Liver (tissue), 9 donors: ENCODE results near the gene ALOX15. TPM values are rescaled to one million over a fixed set of nuclear protein-coding genes. Genes with fewer than 3 reads are reported as not detected.

Experiments
- DNase-seq: peaks from one replicate; pipeline ENCODE4 v3.0.0-alpha.2; 2017; ENCODE audit warnings: low spot score
- H3K27ac ChIP-seq, 2 donors: one replicate each; pipeline ENCODE4 v1.7.0; 2013; ENCODE audit warnings: inconsistent platforms in 2 of 2, low read length in 2 of 2, control low read depth in 1 of 2, low read depth in 1 of 2, mild to moderate bottlenecking in 1 of 2
- H3K27me3 ChIP-seq, 4 donors: one replicate each; pipeline versions ENCODE4 v1.6.1 to v1.7.0; 2013; ENCODE audit warnings: low read length in 3 of 4, inconsistent platforms in 1 of 4, mild to moderate bottlenecking in 1 of 4, moderate library complexity in 1 of 4; ENCODE audit not compliant: control insufficient read depth in 4 of 4, insufficient read depth in 4 of 4
- H3K36me3 ChIP-seq, 4 donors: one replicate each; pipeline versions ENCODE4 v1.6.1 to v1.7.0; 2013; ENCODE audit warnings: low read length in 3 of 4, mild to moderate bottlenecking in 3 of 4, low read depth in 1 of 4, moderate library complexity in 1 of 4; ENCODE audit not compliant: control insufficient read depth in 4 of 4, insufficient read depth in 3 of 4
- H3K4me1 ChIP-seq, 4 donors: one replicate each; pipeline versions ENCODE4 v1.6.1 to v1.7.0; 2013; ENCODE audit warnings: low read length in 3 of 4, mild to moderate bottlenecking in 3 of 4, moderate library complexity in 1 of 4; ENCODE audit not compliant: control insufficient read depth in 4 of 4, insufficient read depth in 4 of 4
- H3K4me3 ChIP-seq, 3 donors: one replicate each; pipeline versions ENCODE4 v1.6.1 to v1.7.0; 2013; ENCODE audit warnings: low read length in 3 of 3, control low read depth in 1 of 3, low read depth in 1 of 3, mild to moderate bottlenecking in 1 of 3
- H3K9ac ChIP-seq, 2 donors: one replicate each; pipeline ENCODE4 v1.7.0; 2013; ENCODE audit warnings: low read length in 2 of 2, mild to moderate bottlenecking in 2 of 2, moderate library complexity in 2 of 2, control low read depth in 1 of 2, low read depth in 1 of 2
- H3K9me3 ChIP-seq, 4 donors: one replicate each; pipeline versions ENCODE4 v1.6.1 to v1.7.0; 2013; ENCODE audit warnings: low read length in 3 of 4; ENCODE audit not compliant: control insufficient read depth in 4 of 4
- EGR1 ChIP-seq, 2 donors: IDR thresholded peaks; 2 replicates each; pipeline ENCODE4 v1.6.1; 2016 to 2018; ENCODE audit warnings: antibody characterized with exemption in 2 of 2, low read depth in 2 of 2
- FOXA1 ChIP-seq: IDR thresholded peaks from 2 replicates; pipeline ENCODE4 v1.6.1; 2016; ENCODE audit warnings: antibody characterized with exemption
- FOXA2 ChIP-seq: IDR thresholded peaks from 2 replicates; pipeline ENCODE4 v1.6.1; 2016; ENCODE audit warnings: antibody characterized with exemption
- GABPA ChIP-seq, 2 donors: IDR thresholded peaks in 1 of 2; conservative IDR thresholded peaks in 1 of 2; 2 replicates each; pipeline ENCODE4 v1.6.1; 2016; ENCODE audit warnings: antibody characterized with exemption in 2 of 2, mild to moderate bottlenecking in 1 of 2, moderate library complexity in 1 of 2
- HNF4A ChIP-seq, 2 donors: conservative IDR thresholded peaks; 2 replicates each; pipeline ENCODE4 v1.6.1; 2016; ENCODE audit warnings: antibody characterized with exemption in 2 of 2, mild to moderate bottlenecking in 2 of 2
- HNF4G ChIP-seq: IDR thresholded peaks from 2 replicates; pipeline ENCODE4 v1.6.1; 2016; ENCODE audit warnings: antibody characterized with exemption
- JUND ChIP-seq, 2 donors: IDR thresholded peaks; 2 replicates each; pipeline ENCODE4 v1.6.1; 2016; ENCODE audit warnings: antibody characterized with exemption in 2 of 2
- NR2F2 ChIP-seq: IDR thresholded peaks from 2 replicates; pipeline ENCODE4 v1.6.1; 2016; ENCODE audit warnings: antibody characterized with exemption
- RAD21 ChIP-seq, 2 donors: IDR thresholded peaks; 2 replicates each; pipeline ENCODE4 v1.6.1; 2016; ENCODE audit warnings: antibody characterized with exemption in 2 of 2, mild to moderate bottlenecking in 2 of 2
- RXRA ChIP-seq, 2 donors: IDR thresholded peaks; 2 replicates each; pipeline ENCODE4 v1.6.1; 2017 to 2018; ENCODE audit warnings: antibody characterized with exemption in 2 of 2, mild to moderate bottlenecking in 1 of 2
- SP1 ChIP-seq: IDR thresholded peaks from 2 replicates; pipeline ENCODE4 v1.6.1; 2018; ENCODE audit warnings: antibody characterized with exemption, mild to moderate bottlenecking
- TAF1 ChIP-seq: conservative IDR thresholded peaks from 2 replicates; pipeline ENCODE4 v1.6.1; 2016; ENCODE audit warnings: antibody characterized with exemption, mild to moderate bottlenecking
- YY1 ChIP-seq: IDR thresholded peaks from 2 replicates; pipeline ENCODE4 v1.6.1; 2016; ENCODE audit warnings: antibody characterized with exemption, mild to moderate bottlenecking
- whole genome bisulfite sequencing: extraction: QIAGEN DNeasy Blood & Tissue Kit; methylation state at CpG from one replicate; pipeline ENCODE4 v1.1.7; 2013; 5-methylcytosine and 5-hydroxymethylcytosine counted together
- polyA plus RNA-seq, 2 donors: library from polyadenylated mRNA; stranded (reverse) in 1 of 2; unstranded in 1 of 2; fragments of 200-250 nt in 1 of 2; fragments of >200 nt in 1 of 2; fragmentation: Nextera tagmentation in 1 of 2; extraction: Ambion mirVana in 1 of 2; gene quantifications; one replicate each; pipeline versions ENCODE4 v1.2.1 to v1.2.3, GENCODE V29; 2013 to 2015
- total RNA-seq, 2 donors: library from RNA; depleted of rRNA; stranded (reverse); fragments of >200 nt; gene quantifications; one replicate each; pipeline ENCODE4 v1.2.3, GENCODE V29; 2014
- TF ChIP-seq, protein P1 (sequence below): IDR thresholded peaks from 2 replicates; pipeline ENCODE4 v1.6.1; 2016; ENCODE audit warnings: antibody characterized with exemption
- TF ChIP-seq, protein P2 (sequence below): fragments of 150-350 bp; IDR thresholded peaks from 2 replicates; pipeline ENCODE4 v1.5.1; 2017; ENCODE audit warnings: improper control_type of control experiment, low read depth, low read length; ENCODE audit not compliant: missing input control
- TF ChIP-seq, protein P3 (sequence below): IDR thresholded peaks from 2 replicates; pipeline ENCODE4 v1.6.1; 2016; ENCODE audit warnings: antibody characterized with exemption
- TF ChIP-seq, protein P4 (sequence below): IDR thresholded peaks from 2 replicates; pipeline ENCODE4 v1.6.1; 2016; ENCODE audit warnings: antibody characterized with exemption, mild to moderate bottlenecking
- TF ChIP-seq, protein P5 (sequence below): IDR thresholded peaks from 2 replicates; pipeline ENCODE4 v1.6.1; 2016; ENCODE audit warnings: antibody characterized with exemption
- donor health status: healthy.
- donor health status: healthy.
- donor health status: healthy.
- donor health status: healthy.
- donor health status: healthy.

Gene ALOX15
- total and polyA plus RNA-seq, 4 donors = 0.03 to 1.7 TPM; not detected in 2

- TF ChIP-seq HNF4G (no peak), FOXA2 (no peak), GABPA (IDR thresholded peaks at IDR 0.05 in 1 of 2, conservative IDR thresholded peaks at IDR 0.05 in 1 of 2) (no peak), RAD21 (IDR thresholded peaks at IDR 0.05) (no peak), TAF1 (no peak), SP1 (no peak), HNF4A (conservative IDR thresholded peaks at IDR 0.05) (no peak), JUND (IDR thresholded peaks at IDR 0.05) (no peak), EGR1 (IDR thresholded peaks at IDR 0.05; ENCODE audit: low read depth in 2 of 2) (no peak), YY1 (no peak), NR2F2 (no peak)
- TF ChIP-seq, protein P1, sequence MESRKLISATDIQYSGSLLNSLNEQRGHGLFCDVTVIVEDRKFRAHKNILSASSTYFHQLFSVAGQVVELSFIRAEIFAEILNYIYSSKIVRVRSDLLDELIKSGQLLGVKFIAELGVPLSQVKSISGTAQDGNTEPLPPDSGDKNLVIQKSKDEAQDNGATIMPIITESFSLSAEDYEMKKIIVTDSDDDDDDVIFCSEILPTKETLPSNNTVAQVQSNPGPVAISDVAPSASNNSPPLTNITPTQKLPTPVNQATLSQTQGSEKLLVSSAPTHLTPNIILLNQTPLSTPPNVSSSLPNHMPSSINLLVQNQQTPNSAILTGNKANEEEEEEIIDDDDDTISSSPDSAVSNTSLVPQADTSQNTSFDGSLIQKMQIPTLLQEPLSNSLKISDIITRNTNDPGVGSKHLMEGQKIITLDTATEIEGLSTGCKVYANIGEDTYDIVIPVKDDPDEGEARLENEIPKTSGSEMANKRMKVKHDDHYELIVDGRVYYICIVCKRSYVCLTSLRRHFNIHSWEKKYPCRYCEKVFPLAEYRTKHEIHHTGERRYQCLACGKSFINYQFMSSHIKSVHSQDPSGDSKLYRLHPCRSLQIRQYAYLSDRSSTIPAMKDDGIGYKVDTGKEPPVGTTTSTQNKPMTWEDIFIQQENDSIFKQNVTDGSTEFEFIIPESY = no peak
- TF ChIP-seq, protein P2, sequence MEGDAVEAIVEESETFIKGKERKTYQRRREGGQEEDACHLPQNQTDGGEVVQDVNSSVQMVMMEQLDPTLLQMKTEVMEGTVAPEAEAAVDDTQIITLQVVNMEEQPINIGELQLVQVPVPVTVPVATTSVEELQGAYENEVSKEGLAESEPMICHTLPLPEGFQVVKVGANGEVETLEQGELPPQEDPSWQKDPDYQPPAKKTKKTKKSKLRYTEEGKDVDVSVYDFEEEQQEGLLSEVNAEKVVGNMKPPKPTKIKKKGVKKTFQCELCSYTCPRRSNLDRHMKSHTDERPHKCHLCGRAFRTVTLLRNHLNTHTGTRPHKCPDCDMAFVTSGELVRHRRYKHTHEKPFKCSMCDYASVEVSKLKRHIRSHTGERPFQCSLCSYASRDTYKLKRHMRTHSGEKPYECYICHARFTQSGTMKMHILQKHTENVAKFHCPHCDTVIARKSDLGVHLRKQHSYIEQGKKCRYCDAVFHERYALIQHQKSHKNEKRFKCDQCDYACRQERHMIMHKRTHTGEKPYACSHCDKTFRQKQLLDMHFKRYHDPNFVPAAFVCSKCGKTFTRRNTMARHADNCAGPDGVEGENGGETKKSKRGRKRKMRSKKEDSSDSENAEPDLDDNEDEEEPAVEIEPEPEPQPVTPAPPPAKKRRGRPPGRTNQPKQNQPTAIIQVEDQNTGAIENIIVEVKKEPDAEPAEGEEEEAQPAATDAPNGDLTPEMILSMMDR = no peak
- Histone ChIP-seq H3K9me3 (no peaks in the 10 kb centered on the region), H3K9ac (no peak overlapping the region), H3K4me1 (peaks cover 2 to 20% (median 4%) of the 10 kb centered on the region in 4 donors), H3K27ac (no peak overlapping the region), H3K27me3 (peaks cover 0 to 8% (median 6%) of the 10 kb centered on the region in 4 donors), H3K36me3 (no peaks in the 10 kb centered on the region), H3K4me3 (no peak overlapping the region)
- 54% methylated on average over 12 of the region's 12 CpGs for WGBS
- no peak for DNase-seq
These were observed 4.9 kb downstream of the ALOX15 start for GRCh38 chr17:4636474-4637100.

- 12% methylated on average over 10 of the region's 10 CpGs for WGBS
- Histone ChIP-seq H3K36me3 (no peaks in the 10 kb centered on the region), H3K27me3 (peaks cover 0 to 6% (median 4%) of the 10 kb centered on the region in 4 donors), H3K27ac (no peak overlapping the region), H3K9ac (no peak overlapping the region), H3K4me1 (peaks cover 0 to 13% (median 2%) of the 10 kb centered on the region in 4 donors), H3K9me3 (no peaks in the 10 kb centered on the region), H3K4me3 (no peak overlapping the region)
- no peak for DNase-seq
- TF ChIP-seq RAD21 (IDR thresholded peaks at IDR 0.05) (no peak), YY1 (no peak), NR2F2 (no peak), SP1 (no peak), GABPA (IDR thresholded peaks at IDR 0.05 in 1 of 2, conservative IDR thresholded peaks at IDR 0.05 in 1 of 2) (no peak), HNF4A (conservative IDR thresholded peaks at IDR 0.05) (no peak), HNF4G (no peak), FOXA1 (no peak), EGR1 (IDR thresholded peaks at IDR 0.05; ENCODE audit: low read depth in 2 of 2) (no peak), FOXA2 (no peak), TAF1 (no peak), RXRA (IDR thresholded peaks at IDR 0.05) (no peak)
- TF ChIP-seq, protein P3, sequence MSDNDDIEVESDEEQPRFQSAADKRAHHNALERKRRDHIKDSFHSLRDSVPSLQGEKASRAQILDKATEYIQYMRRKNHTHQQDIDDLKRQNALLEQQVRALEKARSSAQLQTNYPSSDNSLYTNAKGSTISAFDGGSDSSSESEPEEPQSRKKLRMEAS = no peak
- TF ChIP-seq, protein P1 = no peak
- TF ChIP-seq, protein P2 = no peak
- TF ChIP-seq, protein P4, sequence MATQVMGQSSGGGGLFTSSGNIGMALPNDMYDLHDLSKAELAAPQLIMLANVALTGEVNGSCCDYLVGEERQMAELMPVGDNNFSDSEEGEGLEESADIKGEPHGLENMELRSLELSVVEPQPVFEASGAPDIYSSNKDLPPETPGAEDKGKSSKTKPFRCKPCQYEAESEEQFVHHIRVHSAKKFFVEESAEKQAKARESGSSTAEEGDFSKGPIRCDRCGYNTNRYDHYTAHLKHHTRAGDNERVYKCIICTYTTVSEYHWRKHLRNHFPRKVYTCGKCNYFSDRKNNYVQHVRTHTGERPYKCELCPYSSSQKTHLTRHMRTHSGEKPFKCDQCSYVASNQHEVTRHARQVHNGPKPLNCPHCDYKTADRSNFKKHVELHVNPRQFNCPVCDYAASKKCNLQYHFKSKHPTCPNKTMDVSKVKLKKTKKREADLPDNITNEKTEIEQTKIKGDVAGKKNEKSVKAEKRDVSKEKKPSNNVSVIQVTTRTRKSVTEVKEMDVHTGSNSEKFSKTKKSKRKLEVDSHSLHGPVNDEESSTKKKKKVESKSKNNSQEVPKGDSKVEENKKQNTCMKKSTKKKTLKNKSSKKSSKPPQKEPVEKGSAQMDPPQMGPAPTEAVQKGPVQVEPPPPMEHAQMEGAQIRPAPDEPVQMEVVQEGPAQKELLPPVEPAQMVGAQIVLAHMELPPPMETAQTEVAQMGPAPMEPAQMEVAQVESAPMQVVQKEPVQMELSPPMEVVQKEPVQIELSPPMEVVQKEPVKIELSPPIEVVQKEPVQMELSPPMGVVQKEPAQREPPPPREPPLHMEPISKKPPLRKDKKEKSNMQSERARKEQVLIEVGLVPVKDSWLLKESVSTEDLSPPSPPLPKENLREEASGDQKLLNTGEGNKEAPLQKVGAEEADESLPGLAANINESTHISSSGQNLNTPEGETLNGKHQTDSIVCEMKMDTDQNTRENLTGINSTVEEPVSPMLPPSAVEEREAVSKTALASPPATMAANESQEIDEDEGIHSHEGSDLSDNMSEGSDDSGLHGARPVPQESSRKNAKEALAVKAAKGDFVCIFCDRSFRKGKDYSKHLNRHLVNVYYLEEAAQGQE = no peak
- TF ChIP-seq, protein P5, sequence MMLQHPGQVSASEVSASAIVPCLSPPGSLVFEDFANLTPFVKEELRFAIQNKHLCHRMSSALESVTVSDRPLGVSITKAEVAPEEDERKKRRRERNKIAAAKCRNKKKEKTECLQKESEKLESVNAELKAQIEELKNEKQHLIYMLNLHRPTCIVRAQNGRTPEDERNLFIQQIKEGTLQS = no peak
These were observed 5.6 kb downstream of the ALOX15 start for GRCh38 chr17:4635823-4636375.
